GM18508 (cell line): ENCODE results near the gene TSPAN32.

Experiments used
- ATAC-seq: cut with Tn5 transposase; IDR thresholded peaks from one replicate; pipeline ENCODE4 v1.9.1; 2021; ENCODE audit warnings: moderate number of reproducible peaks; ENCODE audit not compliant: insufficient read depth, unreplicated experiment

Gene TSPAN32

DNA sequence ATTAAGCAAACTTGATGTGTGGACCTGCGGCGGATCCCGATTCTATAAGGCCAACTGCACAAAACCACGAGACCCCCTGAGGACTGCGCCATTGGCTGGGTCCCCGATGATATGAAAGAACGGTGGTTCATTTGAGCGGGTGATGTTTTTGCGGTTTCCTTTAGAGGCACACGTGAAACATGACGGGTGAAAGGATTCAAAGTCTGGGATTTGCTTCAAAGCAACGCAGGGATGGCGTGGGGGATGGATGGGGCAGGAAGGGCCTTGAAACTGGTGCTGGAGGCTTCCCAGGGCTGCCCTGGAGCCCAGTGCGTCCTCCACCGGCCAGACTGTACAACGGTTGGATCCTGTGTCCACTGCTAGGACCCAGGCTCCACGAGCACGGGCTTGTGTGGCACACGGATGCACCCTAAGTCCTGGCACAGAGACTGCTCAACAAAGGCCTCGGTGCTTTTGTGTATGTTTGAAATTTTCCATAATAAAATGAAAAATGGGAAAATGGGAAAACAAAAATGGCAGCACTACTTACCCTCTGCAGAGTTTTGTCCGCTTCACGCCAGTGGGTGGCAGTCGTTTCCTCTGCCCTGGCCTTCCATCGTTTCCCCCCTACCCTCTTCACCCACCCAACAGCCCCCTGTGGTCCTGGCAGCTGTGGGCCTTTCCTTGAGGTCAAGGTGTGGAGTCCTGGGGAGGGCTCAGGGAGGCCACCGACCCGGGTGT, 35.1 kb upstream of the TSPAN32 start:
- no peak for ATAC-seq

GRCh38 chr11:2267306-2267850, 34.4 kb upstream of the TSPAN32 start:
- no peak for ATAC-seq

DNA sequence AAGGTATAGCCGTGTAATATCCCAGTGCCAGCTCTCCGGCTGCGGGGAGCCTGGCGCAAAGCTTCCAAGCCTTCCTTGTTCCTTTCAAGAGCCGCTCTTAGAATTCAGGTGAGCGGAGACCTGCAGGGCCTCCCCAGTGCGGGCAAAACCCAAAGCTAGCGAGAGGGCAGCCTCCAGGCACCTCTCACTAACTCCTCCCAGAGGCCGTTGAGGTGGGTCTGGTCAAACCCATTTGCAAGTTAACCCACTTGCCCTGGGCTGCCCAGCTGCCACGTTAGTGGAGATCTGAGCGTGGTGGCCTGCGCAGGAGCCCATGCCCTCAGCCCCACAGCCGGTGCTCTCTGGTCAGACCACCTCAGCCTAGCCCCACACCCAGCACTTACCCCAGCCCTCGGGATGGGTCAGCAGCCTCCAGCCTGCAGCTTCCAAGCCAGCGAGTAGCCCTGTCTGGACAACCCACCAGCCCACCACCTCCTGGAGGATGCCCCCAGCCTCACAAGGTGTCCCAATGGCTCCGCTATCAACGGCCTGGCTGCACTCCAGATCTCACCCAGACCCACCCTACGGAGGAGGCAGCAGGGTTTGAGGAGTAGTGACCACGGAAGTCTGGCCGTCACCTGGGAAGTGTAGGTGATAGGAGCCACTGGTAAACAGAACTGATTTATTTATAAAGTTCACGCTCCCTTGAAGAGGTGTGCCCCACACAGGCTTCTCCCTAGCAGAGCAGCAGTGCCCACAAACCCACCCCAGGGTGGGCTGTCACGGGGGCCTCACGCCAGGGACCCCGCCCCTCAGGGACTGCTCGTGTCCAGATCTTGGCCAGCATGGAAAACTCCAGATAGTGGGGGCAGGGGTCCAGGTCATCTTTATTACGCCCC, 33.7 kb upstream of the TSPAN32 start:
- no peak for ATAC-seq

GRCh38 chr11:2268729-2269600, 32.8 kb upstream of the TSPAN32 start:
- ATAC-seq = no peak

DNA sequence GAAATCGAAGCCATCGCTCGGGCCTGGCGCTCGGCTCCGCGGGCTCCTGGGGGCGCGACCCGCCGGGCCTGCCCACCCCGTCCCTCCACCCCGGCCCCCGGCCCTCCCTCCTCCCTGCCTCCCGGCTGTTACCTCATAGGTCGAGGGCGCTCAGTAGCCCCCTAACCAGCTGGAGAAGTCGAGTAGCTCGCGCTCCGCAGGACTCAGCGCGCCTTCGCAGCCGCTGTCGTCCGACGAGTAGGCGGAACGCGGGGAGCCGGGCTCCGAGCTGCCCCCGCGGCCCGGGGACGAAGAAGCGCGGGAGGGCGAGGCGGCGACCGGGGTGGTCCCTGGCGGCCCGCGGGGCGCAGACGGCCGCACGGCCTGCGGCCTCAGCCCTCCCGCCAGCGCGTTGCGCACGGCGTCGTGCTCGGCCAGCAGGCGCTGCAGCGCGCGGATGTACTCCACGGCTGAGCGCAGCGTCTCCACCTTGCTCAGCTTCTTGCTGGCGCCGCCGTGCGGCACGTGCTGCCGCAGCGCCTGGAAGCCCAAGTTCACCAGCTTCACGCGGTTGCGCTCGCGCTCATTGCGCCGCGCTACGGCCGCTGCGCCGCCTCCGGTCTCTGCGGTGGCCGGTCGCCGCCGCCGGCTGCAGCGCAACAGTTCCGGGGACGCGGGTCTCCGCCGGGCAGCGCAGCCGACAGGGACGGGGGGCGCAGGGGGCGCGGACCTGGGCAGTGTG, 32.1 kb upstream of the TSPAN32 start:
- no peak for ATAC-seq

DNA sequence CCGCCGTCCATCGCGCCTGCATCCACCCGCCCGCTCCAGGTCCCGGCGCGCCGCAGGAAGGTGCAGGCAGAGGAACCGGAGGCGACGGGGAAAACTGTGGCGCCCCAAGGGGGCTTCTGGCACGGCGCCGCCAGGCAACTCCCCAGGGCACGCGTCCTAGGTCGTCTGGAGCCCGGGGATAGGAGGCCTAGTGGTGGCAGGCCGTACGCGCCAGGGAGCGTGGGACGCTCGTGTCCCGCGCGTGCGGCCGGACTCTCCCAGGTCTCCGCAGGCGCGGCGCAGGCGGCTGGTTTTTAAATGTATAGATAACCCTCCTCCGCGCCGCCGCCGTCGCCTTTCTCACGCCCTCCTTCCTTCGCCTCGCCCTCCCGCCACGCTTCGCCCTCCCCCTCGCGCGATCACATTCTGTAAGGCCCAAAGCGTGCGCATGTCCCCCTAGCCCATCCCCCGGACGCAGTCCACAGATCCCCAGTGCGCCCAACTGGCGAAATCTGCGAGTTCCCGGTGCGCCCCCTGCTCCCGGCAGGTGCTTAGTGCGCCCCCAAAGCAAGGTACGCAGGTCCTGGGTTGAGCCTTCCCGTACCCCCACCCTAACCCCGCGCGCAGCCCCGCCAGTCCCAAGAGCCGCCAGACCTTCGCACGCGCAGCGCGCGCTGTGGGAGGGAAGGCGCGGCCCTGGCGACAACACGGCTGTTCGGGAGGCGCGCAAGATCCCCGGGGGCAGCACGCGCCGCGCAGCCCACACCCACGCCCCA, 31.3 kb upstream of the TSPAN32 start, which contains the start of gene ASCL2:
TSS of gene ASCL2 (minus strand) at position 267 of the 755 bp plus-strand sequence. CDS start at position 11, 256 bp downstream.
- no peak for ATAC-seq

DNA sequence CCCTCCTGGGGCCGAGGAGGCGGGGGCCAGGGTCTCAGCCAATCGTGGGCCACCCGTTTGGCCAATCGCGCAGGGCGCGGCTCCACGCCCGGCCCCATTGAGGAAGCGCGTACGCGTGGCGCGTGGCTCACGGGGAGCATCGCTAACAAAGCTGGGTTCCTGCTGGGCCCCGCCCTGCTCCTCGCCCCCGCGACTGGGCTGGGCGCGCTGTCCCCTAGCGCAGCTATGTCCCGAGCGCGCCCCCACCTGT, 30.8 kb upstream of the TSPAN32 start:
- ATAC-seq = no peak

- no peak for ATAC-seq
These were observed 30.2 kb upstream of the TSPAN32 start for GRCh38 chr11:2271327-2272227.

DNA sequence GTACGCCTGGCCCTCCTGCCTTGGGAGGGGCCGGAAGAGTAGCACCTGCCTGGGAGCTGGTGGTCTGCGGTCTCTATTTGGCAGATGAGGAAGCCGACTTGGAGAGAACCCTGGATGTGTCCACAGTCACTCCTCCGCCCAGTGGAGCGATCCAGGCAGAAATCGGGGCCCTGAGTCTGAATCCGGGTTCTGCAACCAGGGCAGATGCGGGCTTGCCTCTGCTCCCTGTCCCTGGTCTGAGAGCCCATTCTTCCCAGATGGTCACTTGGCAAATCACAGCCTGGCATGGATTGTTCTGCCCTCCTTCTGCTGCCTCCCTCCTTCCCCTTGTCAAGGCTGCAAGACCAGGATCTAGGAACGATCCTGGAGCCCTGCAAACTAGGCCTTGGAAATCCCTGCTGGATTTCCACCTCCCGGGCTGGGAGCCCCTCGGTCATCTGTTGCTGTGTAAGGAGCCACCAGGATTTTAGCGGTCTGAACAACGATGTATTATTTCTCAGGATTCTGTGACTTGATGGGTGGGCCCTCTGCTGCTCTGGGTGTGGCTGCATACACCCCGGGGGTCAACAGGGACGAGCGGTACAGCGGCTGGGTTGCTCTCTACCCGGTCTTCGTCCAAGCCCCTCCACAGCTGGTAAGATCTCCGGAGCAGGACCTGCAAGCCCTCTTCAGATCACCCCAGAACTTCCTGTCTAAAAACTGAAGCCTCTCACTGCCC, 29.4 kb upstream of the TSPAN32 start:
- ATAC-seq = no peak

GRCh38 chr11:2272946-2273280, 28.9 kb upstream of the TSPAN32 start:
- no peak for ATAC-seq

DNA sequence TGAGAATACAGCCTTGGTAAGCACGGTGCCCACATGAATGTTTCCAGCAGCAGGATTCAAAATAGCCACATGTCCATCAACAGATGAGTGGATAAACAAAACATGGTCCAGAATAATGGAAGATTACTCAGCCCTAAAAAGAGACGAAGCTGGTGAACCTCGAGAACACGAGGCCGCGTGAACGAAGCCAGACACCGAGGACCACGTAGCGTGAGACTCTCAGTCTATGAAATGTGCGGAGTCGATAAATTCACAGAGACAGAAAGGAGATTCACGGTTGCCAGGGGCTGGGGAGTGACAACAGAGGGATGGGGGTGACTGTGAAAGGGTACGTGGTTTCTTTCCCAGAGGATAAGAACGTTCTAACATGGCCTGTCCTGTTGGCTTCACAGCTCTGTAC, 28.5 kb upstream of the TSPAN32 start:
- no peak for ATAC-seq

DNA sequence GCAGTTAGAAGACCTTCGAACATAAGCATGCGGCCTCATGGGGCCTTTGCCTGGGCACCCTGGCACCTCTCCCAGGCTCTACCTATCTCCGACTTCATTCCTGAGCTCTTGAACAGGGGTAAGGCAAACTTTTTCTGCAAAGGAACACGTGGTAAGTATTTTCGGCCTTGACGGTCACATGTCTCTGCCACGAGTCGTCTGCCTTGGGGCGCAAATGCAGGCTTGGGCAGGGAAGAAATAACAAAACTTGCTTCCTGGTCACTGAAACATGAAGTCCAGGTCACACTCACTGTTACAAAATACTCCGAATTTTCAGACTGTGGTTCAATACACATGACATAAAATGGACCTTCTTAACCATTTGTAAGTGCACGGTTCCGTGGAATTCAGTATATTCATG, 28.0 kb upstream of the TSPAN32 start:
- ATAC-seq = no peak

DNA sequence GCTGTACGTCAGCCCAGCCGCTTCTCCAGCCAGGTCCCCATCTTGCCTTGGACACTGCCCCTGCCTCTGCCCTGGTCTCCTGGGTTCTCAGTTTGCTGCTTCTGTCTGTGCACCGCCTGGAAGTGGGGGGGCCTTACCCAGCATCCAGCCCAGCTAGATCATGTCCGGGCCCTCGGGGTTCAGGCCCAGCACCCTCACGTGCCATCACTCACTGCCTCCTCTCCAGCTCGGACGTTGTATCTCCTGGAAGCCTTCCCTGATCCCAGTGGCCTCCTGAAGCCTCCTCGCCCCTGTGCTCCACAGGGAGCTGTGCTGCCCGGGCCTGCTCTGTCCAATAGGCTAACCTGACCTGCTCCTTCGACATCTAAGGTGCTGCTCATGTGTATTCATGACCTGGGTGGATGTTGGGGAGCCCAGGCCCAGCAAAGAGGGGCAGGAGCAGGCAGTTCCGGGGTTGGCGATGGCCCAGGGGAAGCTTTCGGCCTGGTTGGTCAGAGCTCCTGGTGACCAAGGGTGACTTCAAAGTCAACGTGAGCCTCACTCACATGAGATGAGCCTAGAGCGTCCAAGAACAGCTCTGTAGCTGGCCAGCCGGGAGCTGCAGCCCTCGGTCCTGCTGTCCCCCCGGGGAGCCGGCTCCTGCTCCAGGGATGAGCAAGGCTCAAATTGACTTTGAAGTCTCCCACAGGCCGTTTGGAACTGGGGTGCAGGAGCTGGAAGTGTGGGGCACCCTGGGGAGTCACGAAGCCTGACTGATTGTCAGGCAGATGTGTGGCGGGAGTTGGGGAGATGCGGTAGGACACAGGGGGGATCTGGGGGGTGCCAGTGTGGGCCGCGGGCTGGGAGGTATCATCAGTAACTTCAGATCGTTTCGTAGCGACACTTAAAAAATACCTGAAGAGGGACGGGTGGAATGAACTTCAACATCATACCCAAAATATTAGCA, 26.2 kb upstream of the TSPAN32 start:
- no peak for ATAC-seq

DNA sequence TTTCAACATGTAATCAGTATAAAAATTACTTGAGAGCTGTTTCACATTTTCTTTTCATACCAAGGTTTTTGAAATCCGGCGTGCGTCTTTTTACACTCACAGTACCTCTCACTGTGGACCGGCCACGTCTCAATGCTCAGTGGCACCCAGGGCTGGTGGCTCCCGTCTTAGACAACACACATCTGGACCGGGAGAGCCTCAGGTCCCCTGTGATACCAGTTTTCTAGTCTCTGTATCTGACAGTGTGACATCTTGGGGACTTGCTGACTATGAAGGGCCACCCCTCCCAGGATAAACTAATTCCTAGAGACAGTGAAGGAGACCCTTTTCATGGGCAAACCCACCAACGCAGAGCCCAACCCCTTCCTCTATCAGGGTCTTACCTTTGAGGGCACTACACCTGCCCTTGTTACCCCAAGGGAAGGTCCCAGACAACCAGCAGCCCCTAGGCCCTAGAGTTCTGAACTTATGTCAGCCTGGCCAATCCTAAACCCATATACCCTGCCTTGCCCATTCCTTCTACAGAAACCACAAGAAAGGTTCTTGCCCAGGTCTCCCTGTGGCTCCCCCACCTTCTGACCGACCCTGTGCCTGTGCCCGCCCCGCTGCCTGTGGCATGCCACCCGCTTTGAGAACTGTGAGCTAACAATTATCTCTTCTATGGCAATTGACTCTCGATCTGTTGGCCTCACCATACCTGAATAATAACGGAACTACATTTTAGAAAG, 25.4 kb upstream of the TSPAN32 start:
- ATAC-seq = no peak

- ATAC-seq = no peak
These were observed 24.8 kb upstream of the TSPAN32 start for GRCh38 chr11:2277008-2277346.

DNA sequence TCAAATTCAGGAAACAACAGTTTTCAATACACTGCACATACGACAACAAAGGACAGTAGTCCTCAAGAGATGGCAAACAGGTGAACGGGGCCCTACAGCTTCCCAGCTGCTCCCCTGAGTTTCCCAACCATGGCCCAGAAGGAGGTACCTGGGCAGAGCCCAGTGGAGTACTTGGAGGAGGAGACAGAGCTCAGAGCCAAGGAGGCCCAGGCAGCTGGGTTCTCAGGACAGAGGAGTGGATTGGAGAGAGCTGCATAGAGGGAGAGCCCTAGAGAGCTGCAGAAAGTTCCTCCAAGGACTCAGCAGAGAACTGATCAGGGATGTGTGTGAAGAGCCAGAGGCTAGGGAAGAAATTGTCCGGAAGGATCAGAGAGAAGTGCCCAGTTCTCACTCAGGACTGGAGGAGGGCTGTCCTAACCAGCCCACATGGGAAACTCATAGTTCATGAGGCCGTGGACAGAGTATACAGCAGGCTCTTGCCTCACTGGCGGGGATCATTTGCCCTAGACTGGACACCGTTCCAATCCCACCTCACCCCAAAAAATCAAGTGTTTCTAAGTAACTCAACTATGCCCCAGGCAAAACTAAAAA, 23.8 kb upstream of the TSPAN32 start:
- no peak for ATAC-seq
